RCC 7860 (cell line): ENCODE data around the gene ARHGEF9.
A peak's percentile ranks its signal among the peaks of the same experiment; 100 is the strongest.
"Not testable (repeated sequence)": the region's sequence is repeated elsewhere in the genome, so short reads cannot be mapped to it uniquely, and the experiment has no call there.

ENCODE experiments used
- DNase-seq: peaks from one replicate; pipeline ENCODE4 v3.0.0-alpha.2; 2015; ENCODE audit warnings: low spot score
- FAIRE-seq: peaks from 2 replicates; lab custom pipeline; 2012; peaks lifted over from hg19 to GRCh38; lab: Jason Lieb, UNC

The ARHGEF9 gene

DNA sequence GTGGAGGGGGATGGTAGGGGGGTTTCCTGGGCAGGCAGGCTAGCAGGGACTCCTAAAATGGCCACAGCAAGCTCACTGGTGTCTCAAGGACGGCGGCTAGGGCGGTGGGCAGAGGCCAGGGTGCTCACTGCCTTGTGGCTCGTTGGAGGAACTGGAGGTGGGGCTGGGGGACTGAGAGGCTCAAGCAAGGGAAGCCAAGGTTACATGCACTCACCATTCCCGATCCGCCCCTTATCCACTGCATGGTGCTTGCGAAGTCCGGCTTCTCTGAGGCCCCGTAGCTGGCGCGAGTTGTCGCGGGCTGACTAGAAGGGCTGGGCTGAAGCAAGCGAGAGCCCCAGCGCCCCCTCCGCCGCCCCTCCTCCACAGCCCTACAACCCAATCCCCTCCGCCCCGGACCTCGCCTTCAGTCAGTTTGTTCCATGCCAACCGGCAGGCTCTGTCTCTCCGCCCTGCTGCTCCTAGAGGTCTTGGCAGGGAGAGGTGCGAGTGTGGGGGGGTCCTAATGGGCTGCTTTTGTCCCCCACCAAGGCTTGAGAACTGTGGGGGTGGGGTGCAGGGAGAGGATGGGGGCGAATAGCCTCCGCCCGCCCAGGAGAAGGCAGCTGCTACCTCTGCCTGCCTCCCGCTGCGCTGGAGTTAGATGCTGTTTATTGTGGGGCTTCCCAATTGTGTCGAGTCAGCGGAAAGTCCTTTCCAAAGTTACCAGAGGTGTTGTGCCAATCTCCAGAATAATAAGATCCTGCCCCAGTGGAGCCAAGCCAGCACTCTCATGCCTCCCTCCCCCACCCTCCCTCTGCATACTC lies at the start of gene ARHGEF9:
ARHGEF9 (minus strand) TSS at position 313 of the 806 bp plus-strand sequence; CDS start at position 244, 69 bp downstream.
- no peak for DNase-seq
- FAIRE-seq: no peak

- not testable (repeated sequence) for DNase-seq, FAIRE-seq
These were observed 40.4 kb upstream of the ARHGEF9 start for GRCh38 chrX:63825446-63825845.

- FAIRE-seq (no peak), DNase-seq (no peak)
These were observed 33.1 kb upstream of the ARHGEF9 start for GRCh38 chrX:63818156-63818555.

GRCh38 chrX:63817696-63818095 lies 32.7 kb upstream of the ARHGEF9 start:
- DNase-seq (no peak), FAIRE-seq (no peak)

DNA sequence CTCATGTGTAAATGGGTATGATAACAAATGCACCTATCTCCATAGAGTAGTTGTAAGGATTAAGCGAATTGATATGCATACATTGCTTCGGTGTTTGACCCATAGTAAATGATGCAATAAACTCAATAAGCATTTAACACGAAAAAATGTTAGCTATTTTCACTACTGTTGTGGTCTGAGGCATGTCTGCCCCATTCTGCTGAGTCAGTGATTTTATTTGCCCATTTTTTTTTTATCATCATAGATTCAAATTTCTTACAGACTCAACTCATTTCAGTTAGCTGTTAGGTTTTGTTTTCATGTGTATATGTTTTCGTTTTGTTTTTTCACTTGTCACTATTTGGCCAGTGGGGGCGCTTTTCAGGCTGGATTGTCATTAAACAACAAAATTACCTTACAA lies 27.8 kb upstream of the ARHGEF9 start:
- no peak for DNase-seq
- FAIRE-seq: no peak

DNA sequence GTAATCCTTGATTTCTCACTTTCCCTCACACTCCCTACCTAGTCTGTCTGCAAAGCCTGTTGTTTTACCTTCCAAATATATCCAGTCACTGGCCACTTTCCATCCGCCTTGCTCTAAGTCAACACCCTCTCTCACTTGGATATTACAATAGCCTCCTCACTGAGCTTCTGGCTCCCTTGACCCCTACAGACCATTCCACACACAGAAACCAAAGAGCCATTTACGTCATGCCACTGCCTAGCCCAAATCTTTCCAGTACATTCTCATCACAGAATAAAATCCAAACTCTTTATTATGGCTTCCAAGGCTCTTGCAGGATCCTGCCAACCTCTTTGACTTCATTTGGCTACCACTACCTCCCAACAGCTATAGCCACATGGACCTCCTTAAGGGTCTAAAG lies 25.7 kb upstream of the ARHGEF9 start:
- no peak for FAIRE-seq
- DNase-seq: no peak

DNA sequence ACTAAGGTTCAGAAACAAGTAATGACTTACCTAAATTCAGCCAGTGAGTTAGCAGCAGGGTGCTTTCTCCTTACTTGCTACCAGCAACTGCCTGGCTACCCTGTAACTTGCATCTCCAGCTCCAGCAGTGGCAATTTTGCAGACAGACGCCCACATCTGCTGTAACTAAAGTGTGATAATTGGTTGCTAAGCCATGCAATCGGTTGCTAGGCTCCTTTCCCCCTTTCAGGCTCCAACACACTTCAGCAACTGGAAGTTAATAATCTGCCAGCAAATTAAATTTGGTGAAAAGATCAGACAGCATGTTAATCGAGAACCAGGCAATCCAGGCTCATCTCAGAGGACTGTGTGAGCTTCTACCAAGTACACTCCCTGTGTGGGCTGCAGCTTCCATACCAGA lies 24.2 kb upstream of the ARHGEF9 start:
- FAIRE-seq (no peak), DNase-seq (no peak)

- FAIRE-seq, DNase-seq: not testable (repeated sequence)
These were observed 10.4 kb upstream of the ARHGEF9 start for GRCh38 chrX:63795406-63795805.

- FAIRE-seq: no peak
These were observed 660 bp upstream of the ARHGEF9 start for GRCh38 chrX:63785708-63786040.

GRCh38 chrX:63784346-63784901 lies 590 bp downstream of the ARHGEF9 start:
- FAIRE-seq (no peak), DNase-seq (no peak)

More at GRCh38 chrX:63785708-63786040, 660 bp upstream of the ARHGEF9 start:
- DNase-seq: no peak

DNA sequence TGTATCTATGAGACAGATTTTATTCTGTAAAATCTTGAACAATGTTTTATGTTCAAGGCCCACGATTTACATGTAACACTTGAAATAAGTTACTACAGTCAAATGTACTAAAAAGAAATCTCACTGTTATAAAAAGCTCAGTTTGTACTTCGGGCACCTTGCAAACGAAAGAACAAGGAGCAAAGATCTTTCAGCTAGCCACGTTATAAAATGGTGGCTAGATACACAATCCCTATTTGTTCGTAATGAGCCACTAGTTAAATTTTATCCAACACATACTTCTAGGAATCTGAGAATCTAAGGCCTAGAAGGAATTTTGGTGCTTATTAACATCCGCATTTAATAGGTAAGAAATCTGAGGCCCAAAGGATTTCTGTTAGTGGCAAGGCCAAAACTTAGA lies 2.5 kb downstream of the ARHGEF9 start:
- DNase-seq: no peak
- no peak for FAIRE-seq

- FAIRE-seq (no peak), DNase-seq (no peak)
These were observed 16.3 kb downstream of the ARHGEF9 start for GRCh38 chrX:63768760-63769159.

DNA sequence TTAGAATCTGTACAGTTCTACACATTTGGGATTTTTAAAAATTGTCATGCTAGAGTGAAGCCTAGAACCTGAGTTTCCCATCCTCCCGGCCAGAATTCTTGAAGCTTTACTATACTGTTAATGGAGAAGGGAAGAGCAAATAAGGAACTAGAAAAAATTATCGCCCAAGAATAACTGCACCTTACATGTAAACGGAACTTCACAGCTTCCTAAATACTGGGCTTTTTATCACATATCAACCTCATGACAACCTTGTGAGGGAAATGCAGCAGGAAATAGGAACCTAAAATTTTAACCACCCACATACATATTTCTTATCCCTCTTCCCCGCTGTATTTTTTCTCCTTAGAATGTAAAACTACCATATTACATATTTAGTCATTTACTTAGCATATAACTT lies 19.3 kb downstream of the ARHGEF9 start:
- DNase-seq: no peak
- FAIRE-seq: no peak

GRCh38 chrX:63764946-63765345 lies 20.1 kb downstream of the ARHGEF9 start:
- FAIRE-seq (no peak), DNase-seq (no peak)

DNA sequence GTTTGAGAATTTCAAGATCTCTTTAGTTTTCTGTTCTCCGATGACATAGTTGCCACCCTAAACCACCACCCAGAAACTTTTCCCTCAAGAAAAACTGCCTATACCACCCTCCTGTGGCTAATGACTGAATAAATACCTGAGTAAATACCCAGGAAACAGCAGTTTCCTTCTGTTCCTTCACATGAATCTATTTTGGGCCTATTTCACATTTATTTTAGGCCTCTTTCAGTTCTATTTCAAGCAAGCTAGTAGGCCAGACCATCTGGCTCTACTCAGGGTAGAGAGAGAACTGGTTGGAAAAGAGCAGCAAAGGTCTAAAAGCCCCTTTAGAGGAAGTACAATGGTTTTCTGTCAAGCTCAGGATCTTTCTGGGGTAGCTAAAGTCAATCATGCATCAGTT lies 23.4 kb downstream of the ARHGEF9 start:
- no peak for FAIRE-seq
- DNase-seq: no peak

GRCh38 chrX:63758011-63758410 lies 27.0 kb downstream of the ARHGEF9 start:
- FAIRE-seq (no peak), DNase-seq (no peak)

GRCh38 chrX:63755892-63756291 lies 29.1 kb downstream of the ARHGEF9 start:
- no peak for DNase-seq
- no peak for FAIRE-seq

- peak; percentile 92 for FAIRE-seq
These were observed 30.0 kb downstream of the ARHGEF9 start for GRCh38 chrX:63754860-63755579.

GRCh38 chrX:63754136-63754859 lies 30.7 kb downstream of the ARHGEF9 start:
- no peak for DNase-seq
- no peak for FAIRE-seq

More at GRCh38 chrX:63754860-63755579, 30.0 kb downstream of the ARHGEF9 start:
- peak; percentile 81 for DNase-seq

GRCh38 chrX:63751481-63751880 lies 33.5 kb downstream of the ARHGEF9 start:
- no peak for DNase-seq
- no peak for FAIRE-seq

DNA sequence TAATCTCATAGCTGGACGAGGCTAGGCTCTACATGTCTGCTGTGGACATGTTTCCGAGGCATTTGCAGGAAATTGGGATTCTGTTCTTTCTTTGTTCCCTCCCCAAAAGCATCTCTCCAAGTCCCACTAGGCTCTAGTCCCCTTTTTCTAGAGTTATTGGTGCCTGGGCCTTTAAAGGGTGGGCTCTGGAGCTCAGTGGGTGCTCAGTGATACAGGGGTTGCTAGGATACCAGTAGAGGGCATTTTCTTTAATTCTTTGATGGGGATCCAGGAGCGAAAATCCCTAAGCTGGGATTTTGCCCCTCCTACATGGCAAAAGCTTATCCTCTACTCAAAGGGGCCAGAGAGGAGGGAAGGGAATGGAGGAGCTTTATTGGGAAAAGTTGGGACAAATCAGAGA lies 34.2 kb downstream of the ARHGEF9 start:
- FAIRE-seq (no peak), DNase-seq (no peak)
